B cell (primary cell): ENCODE measurements around the gene ZEB2. TPM values are rescaled to one million over a fixed set of nuclear protein-coding genes. Genes with fewer than 3 reads are reported as not detected.

ENCODE experiments used
- ATAC-seq: fragments of 200-7000 bp; cut with Tn5 transposase; one replicate; pipeline ENCODE4 v1.10.0; 2021; ENCODE audit warnings: low read depth, mild to moderate bottlenecking, moderate number of reproducible peaks, moderate library complexity
- CTCF ChIA-PET: fragments of 350-600 bp; sonication (Branson Sonifier 250); formaldehyde crosslinking; loops from one replicate; lab custom pipeline; 2021; ENCODE audit warnings: antibody characterized with exemption, inconsistent platforms; lab: Charles Lee
- POLR2A ChIA-PET: fragments of 350-600 bp; sonication (Branson Sonifier 250); formaldehyde crosslinking; loops from one replicate; lab custom pipeline; 2021; ENCODE audit warnings: antibody characterized with exemption; lab: Charles Lee
- DNase-seq: peaks from one replicate; pipeline ENCODE4 v3.0.0; 2013
- H2AFZ ChIP-seq: 2 replicates; pipeline ENCODE4 v1.6.1; 2012; ENCODE audit warnings: mild to moderate bottlenecking, low read depth, low read length; ENCODE audit not compliant: insufficient read depth, poor library complexity, severe bottlenecking
- H3K27ac ChIP-seq, 2 donors: 1 replicate in 1 of 2; 2 replicates in 1 of 2; pipeline ENCODE4 v1.5.1; 2012 to 2013; ENCODE audit warnings: low read length in 2 of 2, mild to moderate bottlenecking in 2 of 2, moderate library complexity in 1 of 2
- H3K27me3 ChIP-seq, 4 experiments: fragments of 200-600 bp in 1 of 4; sonication (generic) in 1 of 4; replicated peaks in 1 of 4; 1 replicate in 2 of 4; 2 replicates in 2 of 4; pipeline versions ENCODE4 v1.6.1 to v1.7.0; 2013 to 2016; ENCODE audit warnings: low read length in 3 of 4, mild to moderate bottlenecking in 2 of 4, mixed read lengths in 1 of 4, moderate library complexity in 1 of 4; ENCODE audit not compliant: insufficient read depth in 4 of 4, control insufficient read depth in 3 of 4; ENCODE audit errors: control extremely low read depth in 1 of 4
- H3K36me3 ChIP-seq, 2 experiments: replicated peaks in 1 of 2; 1 replicate in 1 of 2; 2 replicates in 1 of 2; pipeline versions ENCODE4 v1.6.1 to v1.7.1; 2013; ENCODE audit warnings: low read length in 1 of 2; ENCODE audit not compliant: insufficient read depth in 2 of 2, control insufficient read depth in 1 of 2; ENCODE audit errors: control extremely low read depth in 1 of 2, extremely low read depth in 1 of 2
- H3K4me1 ChIP-seq, 2 donors: fragments of 200-600 bp in 1 of 2; sonication (generic) in 1 of 2; 1 replicate in 1 of 2; 2 replicates in 1 of 2; pipeline versions ENCODE4 v1.5.1 to v1.6.1; 2013 to 2017; ENCODE audit warnings: low read length in 2 of 2; ENCODE audit not compliant: control insufficient read depth in 2 of 2, insufficient read depth in 2 of 2
- H3K4me2 ChIP-seq: replicated peaks from 2 replicates; pipeline ENCODE3; 2012; ENCODE audit warnings: mild to moderate bottlenecking, low read depth, low read length; ENCODE audit not compliant: poor library complexity, severe bottlenecking
- H3K4me3 ChIP-seq, 5 experiments: fragments of 200-600 bp in 1 of 5; sonication (generic) in 1 of 5; 1 replicate in 3 of 5; 2 replicates in 2 of 5; pipeline versions ENCODE4 v1.5.1 to v1.7.0; 2011 to 2016; ENCODE audit warnings: low read length in 4 of 5, mild to moderate bottlenecking in 4 of 5, low read depth in 2 of 5, control low read depth in 1 of 5, moderate library complexity in 1 of 5; ENCODE audit not compliant: insufficient read depth in 1 of 5; ENCODE audit errors: control extremely low read depth in 1 of 5, extremely low read depth in 1 of 5
- H3K79me2 ChIP-seq: fragments of 200-600 bp; sonication (generic); one replicate; pipeline ENCODE4 v1.6.0; 2016; ENCODE audit warnings: low read length; ENCODE audit not compliant: control insufficient read depth, insufficient read depth
- H3K9ac ChIP-seq: fragments of 200-600 bp; sonication (generic); 2 replicates; pipeline ENCODE4 v1.6.1; 2017; ENCODE audit warnings: mild to moderate bottlenecking, low read length, moderate library complexity
- H3K9me3 ChIP-seq, 3 donors: one replicate each; pipeline versions ENCODE4 v1.6.1 to v1.7.1; 2013; ENCODE audit warnings: low read length in 2 of 3; ENCODE audit not compliant: control insufficient read depth in 2 of 3, insufficient read depth in 1 of 3; ENCODE audit errors: control extremely low read depth in 1 of 3
- H4K20me1 ChIP-seq: 2 replicates; pipeline ENCODE4 v1.6.0; 2012; ENCODE audit warnings: mild to moderate bottlenecking, low read length; ENCODE audit not compliant: insufficient read depth, control insufficient read depth, poor library complexity, severe bottlenecking
- H3K27ac Mint-ChIP-seq: one replicate; pipeline ENCODE4 v1.8.0; 2021; ENCODE audit warnings: mixed read lengths
- H3K27me3 Mint-ChIP-seq: one replicate; pipeline ENCODE4 v1.8.0; 2021; ENCODE audit warnings: mixed read lengths
- H3K4me1 Mint-ChIP-seq: one replicate; pipeline ENCODE4 v1.8.0; 2021; ENCODE audit warnings: mixed read lengths
- H3K4me3 Mint-ChIP-seq: one replicate; pipeline ENCODE4 v1.8.0; 2021; ENCODE audit warnings: mixed read lengths
- H3K9me3 Mint-ChIP-seq: one replicate; pipeline ENCODE4 v1.8.0; 2022; ENCODE audit warnings: mixed read lengths; ENCODE audit not compliant: insufficient read depth
- CTCF ChIP-seq: fragments of 200-600 bp; IDR thresholded peaks from one replicate; pipeline ENCODE4 v1.8.0; 2022; ENCODE audit warnings: antibody characterized with exemption, mild to moderate bottlenecking
- EZH2 ChIP-seq: IDR thresholded peaks from 2 replicates; pipeline ENCODE4 v1.6.1; 2012; ENCODE audit warnings: borderline replicate concordance, low read depth, mild to moderate bottlenecking, moderate library complexity, low read length; ENCODE audit not compliant: insufficient read depth, poor library complexity, severe bottlenecking
- WGBS: methylation state at CpG from one replicate; pipeline ENCODE4 v1.1.5; 2013; ENCODE audit warnings: missing lambda C conversion rate; ENCODE audit not compliant: insufficient coverage; 5-methylcytosine and 5-hydroxymethylcytosine counted together
- intact Hi-C: fragments of 100-400 bp; cut with micrococcal nuclease; formaldehyde crosslinking; loops from one replicate; pipeline ENCODE4 v1.10.0; 2022
- polyA plus RNA-seq: library from polyadenylated mRNA; depleted of rRNA; stranded (reverse); fragments of >200 nt; gene quantifications from 2 replicates; pipeline ENCODE4 v1.2.3, GENCODE V29; 2012
- total RNA-seq, 2 donors: library from RNA; stranded (reverse); fragments of 120-200 nt in 1 of 2; gene quantifications; 1 replicate in 1 of 2; 2 replicates in 1 of 2; pipeline versions ENCODE4 v1.2.3 to v1.2.4, GENCODE V29; 2013 to 2022

The ZEB2 gene
- total and polyA plus RNA-seq, 2 donors (not counting 1 experiment from before 2014, with no cell fraction given) = 56.3 to 217 TPM

- TF ChIP-seq CTCF = no peak
- TF ChIP-seq EZH2 = no peak
- no peaks in the 10 kb centered on the region for H4K20me1 ChIP-seq
- ChIA-PET CTCF (no interaction called here), POLR2A (no interaction called here)
- no peak overlapping the region for H3K27ac ChIP-seq
- DNase-seq (no peak), ATAC-seq (no peak)
- no peak overlapping the region for H2AFZ ChIP-seq
- no peaks in the 10 kb centered on the region for H3K36me3 ChIP-seq
- no peak overlapping the region for H3K4me3 ChIP-seq
- intact Hi-C loops = no loop called here
- H3K4me2 ChIP-seq = no peak overlapping the region
- H3K79me2 ChIP-seq = no peaks in the 10 kb centered on the region
- peaks cover 27% of the 10 kb centered on the region for H3K4me1 Mint-ChIP-seq
- no peak overlapping the region for H3K9ac ChIP-seq
- peaks cover 10 to 16% of the 10 kb centered on the region in 2 donors for H3K4me1 ChIP-seq
- H3K9me3 Mint-ChIP-seq = no peaks in the 10 kb centered on the region
- WGBS = no CpG with 5 or more reads among the region's 1 CpG
- H3K4me3 Mint-ChIP-seq = no peak overlapping the region
- no peaks in the 10 kb centered on the region for H3K9me3 ChIP-seq
- H3K27me3 Mint-ChIP-seq = no peaks in the 10 kb centered on the region
- H3K27ac Mint-ChIP-seq = no peak overlapping the region
- no peaks in the 10 kb centered on the region for H3K27me3 ChIP-seq
Measured at GRCh38 chr2:144359684-144360083, 160.2 kb downstream of the ZEB2 start.

- Mint-ChIP-seq H3K4me1 (peaks cover 27% of the 10 kb centered on the region), H3K9me3 (no peaks in the 10 kb centered on the region), H3K27me3 (no peaks in the 10 kb centered on the region), H3K27ac (no peak overlapping the region), H3K4me3 (peak overlapping the region; percentile 12)
- intact Hi-C loops = no loop called here
- peak overlapping the region; percentile 17 for H2AFZ ChIP-seq
- TF ChIP-seq EZH2 (no peak), CTCF (no peak)
- ATAC-seq (peak; percentile 36), DNase-seq (peak; percentile 31)
- H3K27ac ChIP-seq = no peak overlapping the region
- no peaks in the 10 kb centered on the region for H4K20me1 ChIP-seq
- H3K36me3 ChIP-seq = no peaks in the 10 kb centered on the region
- H3K9ac ChIP-seq = no peak overlapping the region
- POLR2A ChIA-PET = no interaction called here
- H3K4me2 ChIP-seq = peak overlapping the region; percentile 21
- H3K4me1 ChIP-seq = peaks cover 10 to 16% of the 10 kb centered on the region in 2 donors
- H3K79me2 ChIP-seq = no peaks in the 10 kb centered on the region
- WGBS = 64% methylated on average over 2 of the region's 4 CpGs
- no peak overlapping the region for H3K4me3 ChIP-seq
- CTCF ChIA-PET = no interaction called here
- no peaks in the 10 kb centered on the region for H3K27me3 ChIP-seq
- H3K9me3 ChIP-seq = no peaks in the 10 kb centered on the region
Measured at GRCh38 chr2:144358979-144359541, 160.9 kb downstream of the ZEB2 start.
